Trophoblast cell (in vitro differentiated cells and primary cell): ENCODE results near the gene UQCC3.
"Not testable (repeated sequence)": the region's sequence is repeated elsewhere in the genome, so short reads cannot be mapped to it uniquely, and the experiment has no call there.

Experiments used
- DNase-seq, 2 donors: peaks; one replicate each; pipeline ENCODE4 v3.0.0-alpha.2; 2016
- H2AFZ ChIP-seq: 2 replicates; pipeline ENCODE4 v1.6.1; 2013; ENCODE audit warnings: low read length, moderate library complexity, mild to moderate bottlenecking; ENCODE audit not compliant: insufficient read depth, poor library complexity
- H2AK5ac ChIP-seq: 2 replicates; pipeline ENCODE4 v1.6.1; 2013; ENCODE audit warnings: mild to moderate bottlenecking, low read length
- H2BK120ac ChIP-seq: 2 replicates; pipeline ENCODE4 v1.6.1; 2013; ENCODE audit warnings: low read length, mild to moderate bottlenecking, moderate library complexity; ENCODE audit not compliant: insufficient read depth, poor library complexity
- H2BK12ac ChIP-seq: 2 replicates; pipeline ENCODE4 v1.6.1; 2013; ENCODE audit warnings: mild to moderate bottlenecking, low read length, moderate library complexity
- H2BK5ac ChIP-seq: 2 replicates; pipeline ENCODE4 v1.6.1; 2013; ENCODE audit warnings: low read length, low read depth, moderate library complexity, mild to moderate bottlenecking; ENCODE audit not compliant: poor library complexity
- H3K14ac ChIP-seq: 2 replicates; pipeline ENCODE4 v1.6.1; 2013; ENCODE audit warnings: mild to moderate bottlenecking, low read length
- H3K18ac ChIP-seq: 2 replicates; pipeline ENCODE4 v1.6.1; 2013; ENCODE audit warnings: mild to moderate bottlenecking, low read length
- H3K23ac ChIP-seq: 2 replicates; pipeline ENCODE4 v1.6.1; 2013; ENCODE audit warnings: low read length
- H3K27ac ChIP-seq: 2 replicates; pipeline ENCODE4 v1.5.1; 2013; ENCODE audit warnings: low read depth, mild to moderate bottlenecking, inconsistent platforms, low read length, moderate library complexity
- H3K27me3 ChIP-seq: 2 replicates; pipeline ENCODE4 v1.6.1; 2013; ENCODE audit warnings: inconsistent platforms, mild to moderate bottlenecking, low read length, moderate library complexity; ENCODE audit not compliant: insufficient read depth
- H3K36me3 ChIP-seq, 2 experiments: 1 replicate in 1 of 2; 2 replicates in 1 of 2; pipeline ENCODE4 v1.6.1; 2013; ENCODE audit warnings: low read length in 2 of 2, mild to moderate bottlenecking in 2 of 2, moderate library complexity in 1 of 2; ENCODE audit not compliant: insufficient read depth in 2 of 2, control insufficient read depth in 1 of 2
- H3K4ac ChIP-seq: 2 replicates; pipeline ENCODE4 v1.6.1; 2013; ENCODE audit warnings: low read depth, mild to moderate bottlenecking, low read length, moderate library complexity
- H3K4me1 ChIP-seq, 2 experiments: 1 replicate in 1 of 2; 2 replicates in 1 of 2; pipeline ENCODE4 v1.6.1; 2013; ENCODE audit warnings: low read length in 2 of 2, mild to moderate bottlenecking in 2 of 2, moderate library complexity in 1 of 2; ENCODE audit not compliant: insufficient read depth in 2 of 2, control insufficient read depth in 1 of 2
- H3K4me2 ChIP-seq: 2 replicates; pipeline ENCODE4 v1.6.1; 2013; ENCODE audit warnings: inconsistent platforms, mild to moderate bottlenecking, low read length, moderate library complexity
- H3K4me3 ChIP-seq: 2 replicates; pipeline ENCODE4 v1.5.1; 2013; ENCODE audit warnings: mild to moderate bottlenecking, low read depth, low read length, inconsistent platforms
- H3K79me1 ChIP-seq: one replicate; pipeline ENCODE4 v1.6.1; 2013; ENCODE audit warnings: low read length
- H3K79me2 ChIP-seq: 2 replicates; pipeline ENCODE4 v1.6.1; 2013; ENCODE audit warnings: low read length, mild to moderate bottlenecking; ENCODE audit not compliant: control insufficient read depth, insufficient read depth, poor library complexity
- H3K9ac ChIP-seq: 2 replicates; pipeline ENCODE4 v1.6.1; 2013; ENCODE audit warnings: mild to moderate bottlenecking, low read length
- H3K9me3 ChIP-seq: 2 replicates; pipeline ENCODE4 v1.6.1; 2013; ENCODE audit warnings: low read depth, mild to moderate bottlenecking, control low read depth, inconsistent platforms, low read length; ENCODE audit not compliant: insufficient read depth
- H4K12ac ChIP-seq: 2 replicates; pipeline ENCODE4 v1.6.1; 2013; ENCODE audit warnings: low read depth, mild to moderate bottlenecking, low read length, moderate library complexity
- H4K8ac ChIP-seq: 2 replicates; pipeline ENCODE4 v1.6.1; 2013; ENCODE audit warnings: low read depth, mild to moderate bottlenecking, low read length, moderate library complexity
- H4K91ac ChIP-seq: one replicate; pipeline ENCODE4 v1.6.1; 2013; ENCODE audit warnings: low read depth, mild to moderate bottlenecking, low read length, moderate library complexity
- WGBS: extraction: QIAGEN DNeasy Blood & Tissue Kit; methylation state at CpG from one replicate; pipeline ENCODE4 v1.1.7; 2013; ENCODE audit warnings: missing lambda C conversion rate; ENCODE audit not compliant: insufficient read length, insufficient coverage; ENCODE audit errors: extremely low coverage; 5-methylcytosine and 5-hydroxymethylcytosine counted together

The UQCC3 gene

DNA sequence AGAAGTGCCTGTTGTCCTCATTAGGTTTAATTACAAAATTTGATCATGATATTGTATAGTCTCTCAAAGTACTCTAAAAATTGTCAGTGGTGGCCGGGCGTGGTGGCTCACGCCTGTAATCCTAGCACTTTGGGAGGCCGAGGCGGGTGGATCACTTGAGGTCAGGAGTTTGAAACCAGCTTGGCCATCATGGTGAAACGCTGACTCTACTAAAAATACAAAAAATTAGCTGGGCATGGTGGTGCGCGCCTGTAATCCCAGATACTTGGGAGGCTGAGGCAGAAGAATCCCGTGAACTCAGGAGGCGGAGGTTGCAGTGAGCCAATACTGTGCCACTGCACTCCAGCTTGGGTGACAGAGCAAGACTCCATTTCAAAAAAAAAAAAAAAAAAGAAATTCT is 3.9 kb downstream of the UQCC3 start:
- not testable (repeated sequence) for H2BK12ac ChIP-seq, H3K14ac ChIP-seq, DNase-seq, H4K91ac ChIP-seq, H3K4me2 ChIP-seq, H2BK120ac ChIP-seq, H3K9me3 ChIP-seq, H2AK5ac ChIP-seq, H3K4ac ChIP-seq, H3K4me1 ChIP-seq, H3K18ac ChIP-seq, H2AFZ ChIP-seq, H3K23ac ChIP-seq, H3K27ac ChIP-seq, H3K4me3 ChIP-seq, H4K12ac ChIP-seq, H4K8ac ChIP-seq, H3K9ac ChIP-seq, H3K27me3 ChIP-seq, H2BK5ac ChIP-seq
- peaks cover 17% of the 10 kb centered on the region for H3K79me1 ChIP-seq
- peaks cover 19 to 21% of the 10 kb centered on the region in 2 experiments for H3K36me3 ChIP-seq
- H3K79me2 ChIP-seq = peaks cover 12% of the 10 kb centered on the region
- WGBS = no CpG with 5 or more reads among the region's 10 CpGs

DNA sequence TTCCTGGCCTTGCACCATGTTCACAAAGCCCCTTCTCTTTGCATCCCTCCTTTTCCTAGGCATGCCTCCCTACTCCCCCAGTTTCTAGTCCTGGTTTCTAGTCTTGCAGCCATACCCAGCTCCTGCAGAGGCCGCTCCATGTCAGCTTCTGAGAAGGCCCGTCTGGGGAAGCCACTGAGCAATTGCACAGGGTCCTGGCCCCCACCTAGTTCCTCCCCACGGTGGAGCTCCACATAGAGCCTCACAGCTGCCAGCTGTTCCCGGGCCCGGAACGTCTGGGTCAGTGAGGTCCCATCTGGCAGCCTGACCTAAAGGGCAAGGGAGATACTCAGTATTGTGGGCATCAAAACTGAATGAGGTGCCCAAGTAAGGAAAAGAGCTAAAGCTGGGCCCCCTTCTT is 5.2 kb downstream of the UQCC3 start:
- H3K14ac ChIP-seq = no peak overlapping the region
- H2BK120ac ChIP-seq = no peak overlapping the region
- H3K4ac ChIP-seq = peak overlapping the region; percentile 19
- no peak for DNase-seq
- no peaks in the 10 kb centered on the region for H3K27me3 ChIP-seq
- H3K4me2 ChIP-seq = no peak overlapping the region
- no peak overlapping the region for H3K23ac ChIP-seq
- H4K8ac ChIP-seq = no peak overlapping the region
- WGBS = no CpG with 5 or more reads among the region's 6 CpGs
- H3K36me3 ChIP-seq = peaks cover 19 to 21% of the 10 kb centered on the region in 2 experiments
- H4K12ac ChIP-seq = no peak overlapping the region
- no peak overlapping the region for H2BK5ac ChIP-seq
- no peak overlapping the region for H3K9ac ChIP-seq
- no peak overlapping the region for H3K18ac ChIP-seq
- H2AK5ac ChIP-seq = no peak overlapping the region
- no peak overlapping the region for H2AFZ ChIP-seq
- no peak overlapping the region for H3K27ac ChIP-seq
- H3K79me2 ChIP-seq = peaks cover 9% of the 10 kb centered on the region
- peaks cover 3% of the 10 kb centered on the region for H3K9me3 ChIP-seq
- peaks cover 10% of the 10 kb centered on the region for H3K79me1 ChIP-seq
- H3K4me1 ChIP-seq = peaks cover 6 to 9% of the 10 kb centered on the region in 2 experiments
- H2BK12ac ChIP-seq = no peak overlapping the region
- no peak overlapping the region for H4K91ac ChIP-seq
- no peak overlapping the region for H3K4me3 ChIP-seq

DNA sequence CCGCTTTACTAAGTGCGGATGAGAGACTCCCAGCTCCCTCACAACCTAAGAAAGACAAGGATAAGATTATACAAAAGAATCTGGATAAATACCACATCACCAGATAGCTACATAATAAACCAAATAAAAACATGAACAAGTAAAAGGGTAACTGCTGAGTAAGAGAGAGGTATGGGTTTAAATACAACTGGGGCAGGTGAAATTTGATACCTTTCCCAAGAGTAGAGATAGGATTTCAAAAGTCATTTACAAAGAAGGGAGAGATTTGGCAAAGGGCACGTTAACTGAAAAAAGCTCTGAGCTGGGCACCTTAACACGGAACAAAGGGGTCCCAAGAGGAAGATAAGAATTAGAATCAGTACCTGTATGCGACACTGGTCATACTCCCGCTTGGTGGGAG is 5.7 kb downstream of the UQCC3 start:
- Histone ChIP-seq H3K9me3 (peaks cover 3% of the 10 kb centered on the region), H3K79me2 (peaks cover 6% of the 10 kb centered on the region), H2AK5ac (no peak overlapping the region), H3K14ac (no peak overlapping the region), H2BK12ac (no peak overlapping the region), H3K27me3 (no peaks in the 10 kb centered on the region), H3K4ac (no peak overlapping the region), H4K12ac (no peak overlapping the region), H3K4me3 (no peak overlapping the region), H3K36me3 (peaks cover 19 to 21% of the 10 kb centered on the region in 2 experiments), H4K8ac (no peak overlapping the region), H3K27ac (no peak overlapping the region), H2AFZ (no peak overlapping the region), H2BK120ac (no peak overlapping the region), H3K79me1 (peaks cover 6% of the 10 kb centered on the region), H3K9ac (no peak overlapping the region), H3K4me2 (no peak overlapping the region), H3K4me1 (peaks cover 6 to 9% of the 10 kb centered on the region in 2 experiments), H3K23ac (no peak overlapping the region), H2BK5ac (no peak overlapping the region), H4K91ac (no peak overlapping the region), H3K18ac (no peak overlapping the region)
- no peak for DNase-seq
- no CpG with 5 or more reads among the region's 6 CpGs for WGBS

DNA sequence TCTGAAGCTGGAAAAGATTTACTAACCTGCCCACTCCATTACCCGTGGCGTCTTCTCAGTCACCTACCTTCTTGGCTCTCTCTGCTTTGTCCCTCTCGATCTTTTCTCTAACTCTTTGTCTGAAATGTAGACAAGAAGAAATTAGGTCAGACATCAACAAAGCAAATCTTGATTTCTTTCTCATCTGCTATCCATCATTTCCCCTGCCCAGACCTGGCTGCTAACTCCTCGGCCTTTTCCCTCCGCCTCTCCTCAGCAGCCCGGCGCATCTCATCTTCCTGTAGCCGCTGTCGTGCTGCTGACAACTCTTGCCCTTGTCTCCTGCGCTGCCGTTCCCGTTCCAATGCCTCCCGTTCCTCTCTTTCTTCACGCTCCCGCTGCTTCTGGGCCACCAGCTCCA is 6.2 kb downstream of the UQCC3 start:
- no peak for DNase-seq
- Histone ChIP-seq H3K9ac (no peak overlapping the region), H4K8ac (no peak overlapping the region), H3K18ac (no peak overlapping the region), H2AK5ac (no peak overlapping the region), H3K27me3 (no peaks in the 10 kb centered on the region), H3K4me1 (peaks cover 3 to 8% of the 10 kb centered on the region in 2 experiments), H3K14ac (no peak overlapping the region), H3K27ac (no peak overlapping the region), H3K79me1 (peaks cover 6% of the 10 kb centered on the region), H2BK12ac (no peak overlapping the region), H3K9me3 (peaks cover 3% of the 10 kb centered on the region), H3K4me2 (peak overlapping the region; percentile 92), H3K36me3 (peaks cover 19 to 21% of the 10 kb centered on the region in 2 experiments), H2AFZ (no peak overlapping the region), H3K79me2 (peaks cover 6% of the 10 kb centered on the region), H3K4ac (no peak overlapping the region), H3K23ac (no peak overlapping the region), H4K91ac (no peak overlapping the region), H2BK120ac (no peak overlapping the region), H4K12ac (no peak overlapping the region), H3K4me3 (no peak overlapping the region), H2BK5ac (no peak overlapping the region)
- WGBS = no CpG with 5 or more reads among the region's 15 CpGs
